ENCODE measurements around the gene CHST15.

DNA sequence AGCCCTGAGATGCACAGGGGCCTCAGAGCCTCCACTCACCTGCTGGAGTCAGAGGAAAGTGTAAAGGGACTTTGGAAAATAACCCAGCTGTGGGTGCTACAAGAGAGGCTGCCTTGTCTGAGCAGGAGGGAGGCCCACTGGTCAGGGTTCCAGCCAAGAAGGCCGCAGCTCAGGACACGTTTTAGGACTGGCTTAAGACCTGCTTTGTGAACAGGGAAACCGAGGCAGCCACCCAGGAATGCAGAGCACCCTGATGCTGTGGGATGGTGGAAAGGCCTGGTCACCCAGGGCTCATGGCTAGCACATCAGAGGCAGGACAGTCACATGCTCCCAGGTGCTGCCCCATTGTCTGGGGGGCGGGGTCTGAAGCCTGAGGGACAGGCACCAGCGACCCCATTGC is 38.9 kb upstream of the CHST15 start:
- TF ChIP-seq CTCF (IDR thresholded peaks at IDR 0.05; ENCODE audit: insufficient read depth, low read length) (no peak), GABPA (IDR thresholded peaks at IDR 0.05; ENCODE audit: low read depth) (no peak), POLR2AphosphoS5 (IDR thresholded peaks at IDR 0.05; ENCODE audit: low read depth) (no peak)
- TF ChIP-seq, protein P1, sequence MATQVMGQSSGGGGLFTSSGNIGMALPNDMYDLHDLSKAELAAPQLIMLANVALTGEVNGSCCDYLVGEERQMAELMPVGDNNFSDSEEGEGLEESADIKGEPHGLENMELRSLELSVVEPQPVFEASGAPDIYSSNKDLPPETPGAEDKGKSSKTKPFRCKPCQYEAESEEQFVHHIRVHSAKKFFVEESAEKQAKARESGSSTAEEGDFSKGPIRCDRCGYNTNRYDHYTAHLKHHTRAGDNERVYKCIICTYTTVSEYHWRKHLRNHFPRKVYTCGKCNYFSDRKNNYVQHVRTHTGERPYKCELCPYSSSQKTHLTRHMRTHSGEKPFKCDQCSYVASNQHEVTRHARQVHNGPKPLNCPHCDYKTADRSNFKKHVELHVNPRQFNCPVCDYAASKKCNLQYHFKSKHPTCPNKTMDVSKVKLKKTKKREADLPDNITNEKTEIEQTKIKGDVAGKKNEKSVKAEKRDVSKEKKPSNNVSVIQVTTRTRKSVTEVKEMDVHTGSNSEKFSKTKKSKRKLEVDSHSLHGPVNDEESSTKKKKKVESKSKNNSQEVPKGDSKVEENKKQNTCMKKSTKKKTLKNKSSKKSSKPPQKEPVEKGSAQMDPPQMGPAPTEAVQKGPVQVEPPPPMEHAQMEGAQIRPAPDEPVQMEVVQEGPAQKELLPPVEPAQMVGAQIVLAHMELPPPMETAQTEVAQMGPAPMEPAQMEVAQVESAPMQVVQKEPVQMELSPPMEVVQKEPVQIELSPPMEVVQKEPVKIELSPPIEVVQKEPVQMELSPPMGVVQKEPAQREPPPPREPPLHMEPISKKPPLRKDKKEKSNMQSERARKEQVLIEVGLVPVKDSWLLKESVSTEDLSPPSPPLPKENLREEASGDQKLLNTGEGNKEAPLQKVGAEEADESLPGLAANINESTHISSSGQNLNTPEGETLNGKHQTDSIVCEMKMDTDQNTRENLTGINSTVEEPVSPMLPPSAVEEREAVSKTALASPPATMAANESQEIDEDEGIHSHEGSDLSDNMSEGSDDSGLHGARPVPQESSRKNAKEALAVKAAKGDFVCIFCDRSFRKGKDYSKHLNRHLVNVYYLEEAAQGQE (IDR thresholded peaks at IDR 0.05; ENCODE audit: insufficient replicate concordance, low read depth), result no peak
